ENCODE data around the gene XKR7. TPM values are rescaled to one million over a fixed set of nuclear protein-coding genes. Genes with fewer than 3 reads are reported as not detected.
"Not testable (repeated sequence)": the region's sequence is repeated elsewhere in the genome, so short reads cannot be mapped to it uniquely, and the experiment has no call there.

Gene XKR7
- total RNA-seq, 1 experiment from 2014 or later = under 0.01 TPM

DNA sequence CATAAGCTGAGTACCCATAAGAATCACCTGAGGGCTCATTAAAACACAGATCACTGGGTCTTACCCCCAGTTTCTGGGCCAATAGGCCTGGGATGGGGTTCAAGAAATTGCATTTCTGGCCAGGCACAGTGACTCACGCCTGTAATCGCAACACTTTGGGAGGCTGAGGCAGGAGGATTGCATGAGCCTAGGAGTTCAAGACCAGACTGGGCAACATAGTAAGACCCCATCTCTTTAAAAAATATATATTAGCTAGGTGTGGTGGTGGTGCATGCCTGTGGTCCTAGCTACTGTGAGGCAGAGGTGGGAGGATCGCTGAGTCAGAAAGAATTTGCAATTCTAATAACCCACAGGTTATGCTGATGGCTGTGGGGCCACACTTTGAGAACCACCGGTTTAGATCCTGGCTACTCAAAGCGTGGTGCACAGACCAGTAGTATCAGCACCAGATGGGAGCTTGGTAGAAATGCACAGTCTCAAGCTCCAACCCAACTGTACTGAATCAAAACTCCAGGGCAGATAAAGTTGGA, 44.3 kb downstream of the XKR7 start:
- no peak for DNase-seq (ENCODE audit: low read depth)

DNA sequence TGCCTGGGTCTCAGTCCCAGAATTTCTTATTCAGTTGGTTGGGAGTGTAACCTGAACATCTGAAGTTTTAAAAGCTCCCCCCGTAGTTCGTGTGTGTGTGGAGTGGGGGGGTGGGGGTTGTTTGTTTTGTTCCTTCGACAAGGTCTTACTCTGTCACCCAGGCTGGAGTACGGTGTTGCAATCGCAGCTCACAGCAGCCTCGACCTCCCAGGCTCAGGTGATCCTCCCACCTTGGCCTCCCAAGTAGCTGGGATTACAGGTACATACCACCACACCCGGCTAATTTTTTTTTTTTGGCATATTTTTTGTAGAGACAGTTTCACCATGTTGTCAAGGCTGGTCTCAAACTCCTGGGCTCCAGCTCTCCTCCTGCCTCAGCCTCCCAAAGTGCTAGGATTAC, 45.4 kb downstream of the XKR7 start:
- DNase-seq (ENCODE audit: low read depth) = no peak

DNA sequence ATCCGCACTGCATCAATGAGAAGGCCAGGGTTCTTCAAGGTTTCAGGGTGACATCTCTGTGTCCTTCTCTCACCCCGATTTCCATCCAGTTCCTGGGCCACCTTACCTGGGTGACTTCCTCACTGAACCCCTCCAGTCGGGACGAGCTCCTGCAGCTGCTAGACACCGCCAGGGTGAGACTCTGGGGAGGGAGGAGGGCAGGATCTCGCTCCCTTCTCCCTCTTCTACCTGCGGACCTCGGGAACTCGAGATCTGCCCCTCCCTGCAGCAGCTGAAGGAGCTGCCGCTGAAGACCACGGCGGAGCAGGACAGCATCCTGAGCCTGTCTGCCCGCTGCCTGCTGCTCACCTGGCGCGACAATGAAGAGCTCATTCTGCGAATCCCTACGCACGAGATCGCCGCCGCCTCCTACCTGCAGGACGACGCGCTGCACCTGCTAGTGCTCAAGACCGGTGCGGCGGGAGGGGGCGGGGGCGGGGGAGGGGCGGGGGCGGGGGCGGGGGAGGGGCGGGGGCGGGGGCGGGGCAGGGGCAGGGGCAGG, 49.8 kb downstream of the XKR7 start:
- DNase-seq (ENCODE audit: low read depth) = peak; percentile 19

DNA sequence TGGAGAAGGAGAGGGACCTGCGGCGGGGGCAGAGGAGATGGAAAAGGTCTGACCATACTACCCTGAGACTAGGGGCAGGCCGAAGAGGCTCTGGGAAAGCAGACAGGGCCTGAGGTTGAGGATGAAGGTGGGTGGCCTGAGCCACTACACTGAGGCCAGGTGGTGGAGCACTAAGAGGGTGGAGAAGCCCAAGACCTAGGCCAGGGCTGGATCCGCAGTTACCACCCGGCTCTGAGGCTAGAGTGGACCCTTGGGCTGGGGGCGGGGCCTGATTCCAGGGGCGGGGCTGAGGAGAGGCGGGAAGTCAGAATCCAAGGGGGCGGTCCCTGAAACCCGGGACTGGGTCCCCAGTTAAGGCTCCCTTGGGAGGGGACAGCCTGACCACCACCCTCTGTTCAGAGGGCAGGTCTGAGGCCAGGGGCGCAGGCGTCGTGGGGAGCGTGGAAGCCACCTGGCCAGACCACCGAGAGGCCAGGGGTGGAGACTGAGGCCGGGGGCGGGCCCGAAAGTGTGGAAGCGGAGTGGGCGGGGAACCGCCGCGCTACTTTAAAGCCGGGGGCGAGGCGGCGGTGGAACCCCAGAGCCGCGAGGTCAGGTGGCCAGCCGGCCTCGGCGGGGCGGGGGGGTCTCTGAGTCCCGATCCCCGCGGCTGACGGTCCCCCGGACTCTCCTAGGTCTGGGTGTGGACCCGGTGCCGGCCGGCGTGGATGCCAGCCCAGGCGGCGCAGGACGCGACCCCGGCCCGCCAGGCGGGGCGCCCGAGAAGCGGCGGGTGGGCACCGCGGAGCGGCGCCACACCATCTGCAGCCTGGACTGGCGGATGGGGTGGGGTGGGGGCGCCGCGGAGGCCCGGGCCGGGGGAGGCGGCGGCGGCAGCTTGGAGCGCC, 50.6 kb downstream of the XKR7 start:
- peak; percentile 68 for DNase-seq (ENCODE audit: low read depth)

DNA sequence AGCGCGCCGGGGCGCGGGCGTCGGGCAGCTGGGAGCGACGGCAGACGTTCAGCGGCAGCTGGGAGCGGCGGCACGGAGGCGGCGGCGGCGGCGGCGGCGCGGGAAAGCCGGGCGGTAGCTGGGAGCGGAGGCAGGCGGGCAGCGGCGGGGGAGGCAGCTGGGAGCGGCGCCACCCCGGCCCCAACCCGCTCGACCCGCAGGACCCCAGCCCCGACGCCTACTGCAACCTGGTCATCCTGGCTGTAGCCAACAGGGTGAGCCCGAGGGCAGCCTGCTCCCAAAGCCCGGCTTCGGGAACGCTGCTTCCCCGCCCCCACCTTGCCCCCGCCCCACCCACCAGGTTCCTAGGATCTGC, 51.2 kb downstream of the XKR7 start:
- peak; percentile 38 for DNase-seq (ENCODE audit: low read depth)

DNA sequence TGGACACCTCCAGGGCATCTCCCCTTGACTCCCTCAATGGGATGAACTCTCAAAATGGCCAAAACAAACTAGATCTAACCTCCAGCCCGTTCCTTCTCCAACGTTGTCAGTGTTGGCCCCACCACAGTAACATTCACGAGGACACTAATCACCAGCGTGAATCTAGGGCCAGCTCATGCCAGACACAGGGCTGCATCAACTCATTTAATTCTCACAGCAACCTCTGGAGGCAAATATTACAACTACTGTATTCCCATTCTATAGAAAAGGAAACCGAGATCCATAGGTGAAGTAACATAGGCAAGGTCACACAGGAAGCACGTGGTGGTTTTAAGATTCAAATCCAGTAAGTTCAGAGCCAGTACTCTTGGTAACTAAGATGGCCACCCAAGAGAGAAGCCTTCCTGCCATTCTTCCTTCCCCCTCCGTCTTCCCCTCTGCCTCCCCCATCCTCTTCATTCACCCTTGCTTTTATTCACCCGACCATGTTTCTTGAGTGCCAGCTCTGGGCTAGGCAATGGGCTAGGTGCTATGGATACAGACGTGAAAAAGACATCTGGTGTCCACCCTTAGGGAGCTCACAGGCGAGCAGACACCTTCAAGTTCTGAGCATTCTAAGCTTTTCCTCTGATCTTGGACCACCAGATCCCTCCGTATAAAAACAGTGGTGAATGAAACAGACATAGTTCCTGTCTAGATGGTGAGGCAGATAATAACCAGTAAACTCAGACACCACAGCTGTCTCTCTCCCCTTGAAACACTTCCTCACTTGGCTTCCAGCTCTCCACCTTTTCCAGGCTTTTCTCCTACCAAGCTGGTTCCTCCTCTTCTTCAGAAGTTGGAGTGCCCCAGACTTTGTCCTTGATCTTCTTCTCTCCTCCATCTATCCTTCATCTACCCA, 51.9 kb downstream of the XKR7 start:
- no peak for DNase-seq (ENCODE audit: low read depth)

DNA sequence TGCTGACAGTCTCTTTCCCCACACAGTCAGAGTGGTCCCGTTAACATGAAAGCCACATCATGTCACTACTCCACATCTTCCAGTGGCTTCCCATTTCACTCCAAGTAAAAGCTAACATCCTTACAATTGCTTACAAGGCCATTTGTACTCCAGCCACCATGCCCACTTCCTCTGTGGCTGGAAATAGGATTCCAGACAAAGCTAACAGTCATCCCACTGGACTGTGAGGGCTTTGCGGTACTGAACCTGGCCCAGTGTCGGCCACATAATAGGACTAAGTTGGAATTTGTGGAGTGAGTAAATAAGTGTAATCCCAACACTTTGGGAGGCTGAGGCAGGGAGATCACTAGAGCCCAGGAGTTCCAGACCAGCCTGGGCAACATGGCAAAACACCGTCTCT, 53.1 kb downstream of the XKR7 start:
- peak; percentile 47 for DNase-seq (ENCODE audit: low read depth)

DNA sequence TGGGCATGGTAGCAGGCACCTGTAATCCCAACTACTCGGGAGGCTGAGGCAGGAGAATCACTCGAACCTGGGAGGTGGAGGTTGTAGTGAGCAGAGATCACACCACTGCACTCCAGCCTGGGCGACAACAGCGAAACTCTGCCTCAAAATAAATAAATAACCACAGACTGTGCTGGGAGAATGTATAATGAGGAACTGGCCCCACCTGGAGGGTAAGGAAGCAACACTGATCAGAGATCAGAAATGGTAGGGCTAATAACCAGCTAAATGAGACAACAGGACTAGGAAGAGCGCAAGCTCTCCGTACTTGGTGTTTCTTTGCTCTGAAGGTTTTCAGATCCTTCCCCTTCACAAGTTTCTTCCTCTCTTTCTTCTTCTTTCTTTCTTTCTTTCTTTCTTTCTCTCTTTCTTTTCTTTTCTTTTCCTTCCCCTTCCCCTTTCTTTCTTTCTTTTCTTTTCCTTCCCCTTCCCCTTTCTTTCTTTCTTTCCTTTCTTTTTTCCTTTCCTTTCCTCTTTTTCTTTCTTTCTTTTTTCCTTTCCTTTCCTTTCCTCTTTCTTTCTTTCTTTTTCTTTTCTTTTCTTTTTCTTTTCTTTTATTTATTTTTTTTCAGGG, 56.8 kb downstream of the XKR7 start:
- no peak for DNase-seq (ENCODE audit: low read depth)

DNA sequence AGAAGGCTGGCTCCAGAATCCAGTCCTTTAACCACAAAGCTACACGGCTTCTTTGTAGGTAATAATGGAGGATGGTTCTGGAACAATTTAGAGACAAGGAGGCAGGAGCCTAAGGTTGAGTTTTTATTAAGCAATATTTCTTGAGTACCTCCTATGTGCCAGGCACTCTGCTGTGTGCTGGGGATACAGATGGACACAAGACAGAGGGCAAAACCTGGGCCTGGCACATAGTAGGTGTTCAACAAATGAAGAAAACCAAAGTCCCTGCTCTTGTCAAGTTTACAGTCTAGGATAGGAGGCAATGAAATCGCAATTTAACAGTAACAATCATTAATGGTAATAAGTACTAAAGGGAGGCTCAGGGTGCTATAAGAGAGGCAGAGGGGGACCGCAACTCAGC, 59.7 kb downstream of the XKR7 start:
- DNase-seq (ENCODE audit: low read depth) = no peak

DNA sequence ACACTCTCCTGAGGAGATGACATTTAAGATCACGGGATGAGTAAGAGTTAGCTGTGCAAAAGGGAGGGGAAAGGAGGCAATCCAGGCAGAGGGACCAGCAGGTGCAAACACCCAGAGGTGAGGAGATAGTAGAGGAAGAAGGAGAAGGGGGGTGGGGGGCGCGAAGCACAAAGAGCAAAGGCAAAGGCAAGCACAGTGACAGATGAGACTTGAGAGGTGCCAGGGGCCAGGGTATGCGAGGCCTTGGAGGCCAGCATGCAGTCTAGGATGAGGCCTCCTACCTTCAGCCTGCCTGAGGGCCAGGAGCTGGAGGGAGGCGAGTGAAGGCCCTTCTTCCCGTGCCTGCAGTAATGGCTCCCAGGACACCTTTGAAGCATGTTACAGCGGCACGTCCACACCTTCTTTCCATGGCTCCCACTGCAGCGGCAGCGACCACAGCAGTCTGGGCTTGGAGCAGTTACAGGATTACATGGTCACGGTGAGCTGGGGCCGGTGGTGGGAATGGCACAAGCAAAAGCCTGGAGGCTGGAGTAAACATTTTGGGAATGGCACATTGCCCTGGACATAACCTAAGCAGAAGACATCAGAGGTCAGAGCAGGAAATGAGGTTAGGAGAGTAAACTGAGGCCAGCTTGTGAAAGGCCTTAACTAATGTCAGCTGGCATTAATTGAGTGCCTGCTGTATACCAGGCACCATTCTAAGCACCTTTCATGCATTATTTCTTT, 60.9 kb downstream of the XKR7 start:
- peak; percentile 38 for DNase-seq (ENCODE audit: low read depth)

DNA sequence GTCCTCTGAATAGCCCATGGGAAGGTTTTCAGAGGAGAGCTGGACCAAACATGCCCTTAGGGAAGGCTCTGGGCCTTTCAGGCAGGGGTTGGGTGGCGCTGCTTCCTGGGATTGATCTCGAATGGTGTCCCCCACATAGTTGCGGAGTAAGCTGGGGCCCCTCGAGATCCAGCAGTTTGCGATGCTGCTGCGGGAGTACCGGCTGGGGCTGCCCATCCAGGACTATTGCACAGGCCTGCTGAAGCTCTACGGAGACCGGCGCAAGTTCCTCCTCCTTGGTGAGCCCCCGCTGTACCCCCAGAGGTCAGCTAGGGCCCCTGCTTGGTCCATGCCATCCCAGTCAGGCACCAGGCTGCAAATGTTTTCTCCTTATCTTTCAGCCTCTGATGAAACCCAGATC, 61.6 kb downstream of the XKR7 start:
- no peak for DNase-seq (ENCODE audit: low read depth)

DNA sequence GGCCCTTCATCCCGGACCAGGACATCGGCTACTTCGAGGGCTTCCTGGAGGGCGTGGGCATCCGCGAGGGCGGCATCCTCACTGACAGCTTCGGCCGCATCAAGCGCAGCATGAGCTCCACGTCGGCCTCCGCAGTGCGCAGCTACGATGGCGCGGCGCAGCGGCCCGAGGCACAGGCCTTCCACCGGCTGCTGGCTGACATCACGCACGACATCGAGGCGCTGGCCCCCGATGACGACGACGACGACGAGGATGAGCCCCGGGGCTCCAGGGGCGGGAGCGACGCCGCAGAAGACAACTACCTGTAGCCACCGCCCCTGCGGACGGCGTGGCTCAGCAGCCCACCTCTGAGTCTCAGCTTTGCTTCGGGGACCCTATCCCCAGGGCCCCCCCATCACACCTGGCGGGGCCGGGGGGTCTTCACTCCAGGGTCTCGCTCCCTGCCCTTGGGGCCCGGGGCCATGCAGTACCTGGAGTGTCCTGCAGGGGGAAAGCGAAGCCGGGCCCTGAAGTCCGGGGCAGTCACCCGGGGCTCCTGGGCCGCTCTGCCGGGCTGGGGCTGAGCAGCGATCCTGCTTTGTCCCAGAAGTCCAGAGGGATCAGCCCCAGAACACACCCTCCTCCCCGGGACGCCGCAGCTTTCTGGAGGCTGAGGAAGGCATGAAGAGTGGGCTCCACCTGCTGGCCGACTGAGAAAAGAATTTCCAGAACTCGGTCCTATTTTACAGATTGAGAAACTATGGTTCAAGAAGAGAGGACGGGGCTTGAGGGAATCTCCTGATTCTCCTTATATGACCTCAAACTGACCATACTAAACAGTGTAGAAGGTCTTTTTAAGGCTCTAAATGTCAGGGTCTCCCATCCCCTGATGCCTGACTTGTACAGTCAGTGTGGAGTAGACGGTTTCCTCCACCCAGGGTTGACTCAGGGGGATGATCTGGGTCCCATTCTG, 63.3 kb downstream of the XKR7 start:
- peak; percentile 87 for DNase-seq (ENCODE audit: low read depth)

DNA sequence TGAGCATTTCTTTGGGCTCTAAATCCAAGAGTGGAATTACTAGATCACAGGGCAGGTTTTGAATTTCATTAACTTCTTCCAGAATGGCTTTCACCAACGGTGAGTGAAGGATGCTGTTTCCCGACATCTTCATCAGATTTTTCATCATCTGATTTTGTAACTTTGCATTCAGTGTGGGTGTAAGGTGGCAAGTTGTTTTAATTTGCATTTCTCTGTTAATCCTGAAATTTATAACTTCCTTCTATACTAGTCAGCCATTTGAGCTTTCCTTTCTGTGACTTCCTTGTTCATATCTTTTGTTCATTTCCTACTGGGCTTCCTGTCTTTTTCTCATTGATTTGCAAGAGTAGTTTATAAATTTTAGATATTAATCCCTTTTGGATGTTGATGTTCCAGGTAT, 65.4 kb downstream of the XKR7 start:
- no peak for DNase-seq (ENCODE audit: low read depth)

DNA sequence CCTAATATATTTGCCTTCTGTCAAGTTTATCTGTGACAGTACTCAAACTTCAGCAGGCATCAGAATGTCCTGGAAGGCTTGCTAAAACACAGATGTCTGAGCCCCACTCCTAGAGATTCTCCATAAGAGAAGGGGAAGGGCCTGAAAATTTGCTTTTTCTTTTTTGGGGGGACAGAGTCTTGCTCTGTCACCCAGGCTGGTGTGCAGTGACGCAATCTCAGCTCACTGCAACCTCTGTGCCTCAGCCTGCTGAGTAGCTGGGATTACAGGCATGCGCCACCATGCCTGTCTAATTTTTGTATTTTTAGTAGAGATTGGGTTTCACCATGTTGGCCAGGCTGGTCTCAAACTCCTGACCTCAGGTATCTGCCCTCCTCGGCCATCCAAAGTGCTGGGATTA, 65.8 kb downstream of the XKR7 start:
- DNase-seq (ENCODE audit: low read depth) = not testable (repeated sequence)

DNA sequence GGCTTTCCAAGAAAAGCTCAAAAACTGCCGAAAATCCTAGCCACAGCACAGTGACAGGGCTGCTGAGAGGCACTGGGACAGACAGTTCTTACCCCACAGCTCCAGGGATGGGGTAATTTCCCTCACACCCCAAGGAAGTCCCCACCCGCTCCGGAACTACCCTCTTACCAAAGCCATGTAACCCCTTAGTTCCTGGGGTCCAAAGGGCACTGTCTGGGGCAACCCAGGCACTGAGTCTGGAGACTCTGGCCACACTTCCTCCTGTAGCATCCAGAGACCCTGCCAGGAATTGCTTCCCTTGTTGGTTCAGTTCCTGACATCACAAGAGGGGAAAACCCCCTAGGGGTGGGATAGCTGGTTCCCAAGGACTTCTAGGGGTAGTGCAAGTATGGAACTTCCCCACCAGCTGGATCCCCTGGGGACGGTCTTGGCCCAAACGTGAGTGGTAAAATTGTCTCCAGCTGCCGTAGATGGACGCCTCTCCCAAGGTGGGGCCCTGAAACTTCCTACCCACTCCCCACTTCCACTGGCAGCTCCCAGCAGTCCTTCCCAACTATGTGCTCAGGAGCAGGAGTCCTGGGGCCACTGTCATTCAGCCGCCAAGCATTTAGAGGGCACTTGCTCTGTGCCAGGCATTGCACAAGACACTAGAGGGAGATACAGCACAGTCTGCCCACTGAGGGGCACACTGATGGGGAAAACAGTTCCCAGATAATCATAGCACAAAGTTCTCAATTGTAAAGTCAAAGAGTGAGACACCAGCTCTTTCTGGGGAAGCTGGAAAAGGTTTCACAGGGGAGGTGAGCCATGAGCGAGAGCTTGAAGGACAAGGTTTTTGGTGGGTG, 66.9 kb downstream of the XKR7 start:
- no peak for DNase-seq (ENCODE audit: low read depth)

DNA sequence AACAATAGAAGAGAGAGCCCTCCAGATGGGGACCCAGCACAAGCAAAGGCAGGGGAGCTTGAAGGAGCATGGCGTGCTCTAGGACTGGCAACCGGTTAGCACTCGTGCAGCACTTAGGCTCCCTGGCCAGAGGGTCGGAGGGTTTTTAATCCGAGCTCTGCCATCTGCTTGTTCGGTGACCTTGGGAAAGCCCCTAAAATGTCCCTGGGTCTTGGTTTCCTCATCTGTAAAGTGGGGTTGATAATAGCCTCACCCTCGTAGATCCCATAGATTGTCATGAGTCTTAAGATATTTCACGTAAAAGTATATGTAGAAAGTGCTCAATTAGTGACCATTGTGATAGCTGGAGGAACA, 67.5 kb downstream of the XKR7 start:
- DNase-seq (ENCODE audit: low read depth) = no peak

DNA sequence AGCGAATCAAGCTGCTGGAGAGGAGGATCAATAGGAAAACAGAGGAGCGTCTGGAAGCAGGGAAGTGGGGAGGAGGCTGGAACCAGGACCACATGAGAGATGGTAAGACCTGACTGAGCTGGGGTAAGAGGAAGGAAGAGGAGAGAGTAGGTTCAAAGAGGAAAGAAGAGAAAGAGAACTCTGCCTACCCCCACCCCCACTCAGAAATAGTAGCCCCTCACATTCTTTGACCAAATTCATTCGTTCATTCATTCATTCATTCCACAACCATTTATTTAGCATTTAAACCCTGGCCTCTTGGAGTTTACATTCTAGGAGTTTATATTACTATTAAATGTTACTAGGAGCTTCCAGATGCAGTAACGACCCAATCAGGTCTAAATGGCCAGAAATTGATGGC, 68.3 kb downstream of the XKR7 start:
- no peak for DNase-seq (ENCODE audit: low read depth)

DNA sequence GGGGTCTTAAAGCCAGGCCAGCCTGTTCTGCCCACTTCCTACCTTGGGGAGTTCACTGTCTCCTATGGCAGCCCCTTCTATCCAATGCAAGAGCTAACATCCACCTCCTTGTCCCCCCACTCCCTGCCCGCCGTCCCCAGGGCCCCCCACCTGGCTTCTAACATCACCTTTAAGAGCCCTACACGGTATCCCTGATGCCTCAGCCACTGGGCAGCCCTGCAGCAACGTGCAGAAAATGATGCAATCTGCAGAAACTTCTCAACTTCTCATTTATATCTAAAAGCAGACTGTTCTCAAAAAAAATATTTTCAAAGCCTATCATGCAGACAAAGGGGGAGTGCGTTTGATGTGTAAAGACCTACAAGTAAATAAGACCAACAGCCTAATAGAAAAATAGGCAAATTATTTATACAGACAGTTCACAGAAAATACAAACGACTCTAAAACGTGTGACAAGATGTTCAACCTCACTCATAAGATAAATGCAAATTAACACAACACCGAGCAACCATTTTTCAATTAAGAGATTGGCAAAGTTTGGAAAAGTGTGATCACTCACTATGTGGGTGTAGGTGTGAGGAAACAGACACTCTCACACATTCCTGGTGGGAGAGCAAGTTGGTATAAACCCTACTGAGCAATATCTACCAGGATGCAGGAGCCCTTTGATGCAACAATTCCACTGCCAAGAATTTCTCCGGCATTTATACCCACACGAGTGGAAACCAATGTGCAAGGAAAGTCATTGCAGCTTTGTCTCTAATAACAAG, 69.0 kb downstream of the XKR7 start:
- DNase-seq (ENCODE audit: low read depth) = no peak

Measured in Daoy (cell line).